NCI-H146 treated with DMSO at 0.1 percent for 48 hours (cell line): ENCODE measurements around the gene CD59.
"Not testable (repeated sequence)": the region's sequence is repeated elsewhere in the genome, so short reads cannot be mapped to it uniquely, and the experiment has no call there.

Source experiments
- DNase-seq: peaks from one replicate; lab custom pipeline; 2025; ENCODE audit not compliant: unreplicated experiment; lab: John Stamatoyannopoulos, UW

Gene CD59

GRCh38 chr11:33716243-33716642 is 20.0 kb downstream of the CD59 start:
- DNase-seq: no peak

- no peak for DNase-seq
Measured at GRCh38 chr11:33713856-33714398, 22.3 kb downstream of the CD59 start.

DNA sequence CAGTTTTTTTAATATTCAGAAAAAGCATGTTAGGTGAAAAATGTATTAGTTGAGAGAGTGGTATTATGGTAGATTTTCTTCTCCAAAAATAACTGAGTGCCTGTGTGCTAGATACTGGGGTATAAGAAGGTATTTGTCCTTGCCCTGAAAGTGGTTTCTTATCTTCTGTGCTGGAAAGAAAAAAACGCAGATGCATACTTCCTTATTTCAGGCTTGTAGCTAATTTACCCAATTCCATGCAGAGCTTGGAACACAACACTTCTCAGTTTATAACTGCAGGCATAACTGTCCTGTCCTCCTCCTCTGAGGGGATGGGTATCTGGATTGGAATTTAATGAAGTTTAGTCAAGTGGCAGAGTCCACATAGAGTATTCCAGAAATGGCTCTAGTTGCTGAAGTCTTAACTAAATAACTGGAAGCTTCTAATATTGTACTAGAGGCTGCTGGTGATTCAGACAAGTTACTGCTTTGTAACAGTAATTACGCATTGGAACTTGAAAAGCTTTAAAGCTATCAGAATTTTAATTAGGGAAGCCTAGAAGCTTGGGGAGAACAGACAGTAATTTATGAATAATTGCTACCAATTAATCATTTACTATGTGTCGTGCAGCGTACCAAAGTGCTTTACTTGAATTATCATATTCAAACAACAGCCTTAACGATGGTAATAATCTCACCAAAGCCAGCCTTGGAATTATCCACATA is 22.9 kb downstream of the CD59 start:
- no peak for DNase-seq

- DNase-seq: no peak
Measured at GRCh38 chr11:33712436-33712835, 23.8 kb downstream of the CD59 start.

GRCh38 chr11:33709466-33709865 is 26.8 kb downstream of the CD59 start:
- DNase-seq: no peak

DNA sequence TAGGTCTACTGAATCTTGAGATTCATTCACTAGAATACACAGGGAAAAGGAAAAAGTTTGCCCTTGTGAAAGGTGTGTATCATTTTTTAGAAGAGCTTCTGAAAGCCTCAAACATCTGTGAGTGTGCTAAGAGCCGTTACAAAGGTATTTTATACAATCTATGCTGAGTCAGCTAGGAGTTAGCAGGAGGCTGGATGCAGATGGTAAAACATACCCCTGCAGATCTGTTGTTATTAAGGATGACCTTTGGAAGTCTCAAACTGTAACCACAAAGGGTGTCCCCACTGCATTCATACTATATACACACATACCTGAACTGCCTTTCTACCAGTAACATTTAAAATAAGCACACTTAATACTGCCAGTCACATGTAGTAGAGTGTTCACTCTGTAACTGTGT is 27.2 kb downstream of the CD59 start:
- no peak for DNase-seq

- not testable (repeated sequence) for DNase-seq
Measured at GRCh38 chr11:33707831-33708230, 28.4 kb downstream of the CD59 start.

DNA sequence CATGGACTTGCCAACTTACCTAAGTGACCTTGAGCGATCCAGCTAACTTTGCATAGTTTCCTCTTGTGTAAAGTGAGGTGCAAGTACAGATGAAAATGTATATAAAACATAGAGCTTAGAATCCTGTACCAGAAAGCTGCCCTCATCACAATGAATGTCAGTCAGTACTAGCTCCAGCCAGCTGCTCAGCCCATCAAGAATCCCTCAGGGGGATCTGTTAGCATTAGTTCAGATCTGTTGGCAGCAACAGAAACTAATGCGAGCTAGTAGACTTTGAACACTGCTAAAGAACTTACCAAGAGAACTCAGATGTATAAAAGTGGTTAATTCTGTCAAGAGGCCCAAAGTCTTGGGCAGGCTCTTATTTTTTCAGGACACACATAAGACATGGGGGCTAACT is 29.3 kb downstream of the CD59 start:
- DNase-seq: no peak

DNA sequence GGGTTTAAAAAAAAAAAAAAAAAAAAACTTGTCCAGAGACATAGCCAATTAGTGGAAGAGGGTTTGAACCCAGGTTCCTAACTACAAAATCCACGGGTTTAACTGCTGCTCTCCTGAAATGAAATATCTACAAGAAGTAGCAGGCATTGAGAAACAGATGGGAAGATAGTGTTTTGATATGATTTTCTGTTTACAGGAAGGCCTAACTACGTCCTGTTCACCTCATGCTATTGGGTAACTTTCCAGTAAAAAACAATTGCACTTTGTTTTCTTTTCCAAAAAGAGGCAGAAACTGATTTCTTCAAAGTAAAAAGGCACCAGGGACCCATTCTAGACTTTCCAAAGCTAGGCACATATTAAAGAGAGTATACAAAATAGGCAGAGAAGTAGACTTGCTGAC is 29.7 kb downstream of the CD59 start:
- DNase-seq: no peak

DNA sequence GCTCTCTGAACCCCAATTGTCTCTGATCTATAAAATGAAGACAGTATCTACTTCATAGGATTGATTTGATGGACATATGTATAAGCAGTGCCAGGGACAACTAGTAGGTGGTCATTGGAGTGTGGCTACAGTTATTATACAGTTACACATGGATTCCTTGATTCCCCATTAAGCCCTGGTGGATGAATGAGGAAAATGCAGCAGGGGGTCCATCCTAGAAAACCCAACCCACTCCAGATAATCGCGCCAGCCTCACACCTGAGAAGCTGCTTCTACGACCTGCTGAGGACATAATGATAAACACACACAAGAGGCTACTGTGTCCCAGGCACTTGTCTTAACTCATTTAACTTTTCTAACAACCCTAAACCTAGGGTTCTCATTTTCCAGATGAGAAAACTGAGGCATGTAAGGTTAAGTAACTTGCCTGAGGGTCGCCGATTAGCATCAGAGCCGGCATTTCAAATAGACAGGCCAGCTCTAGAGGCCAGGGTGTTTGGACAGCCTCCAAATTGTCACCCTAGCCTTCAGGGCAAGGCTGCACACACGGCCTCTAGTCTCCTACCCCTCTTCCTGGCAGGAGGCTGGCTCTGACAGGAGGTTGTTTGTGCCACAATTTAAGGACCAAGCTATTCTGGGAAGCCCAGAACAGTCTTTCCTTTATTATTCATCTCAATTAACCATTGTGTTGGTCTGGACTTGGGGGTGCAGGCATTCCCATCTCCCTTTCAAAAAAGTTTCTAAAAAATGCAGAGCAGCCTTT is 31.8 kb downstream of the CD59 start:
- DNase-seq: no peak

DNA sequence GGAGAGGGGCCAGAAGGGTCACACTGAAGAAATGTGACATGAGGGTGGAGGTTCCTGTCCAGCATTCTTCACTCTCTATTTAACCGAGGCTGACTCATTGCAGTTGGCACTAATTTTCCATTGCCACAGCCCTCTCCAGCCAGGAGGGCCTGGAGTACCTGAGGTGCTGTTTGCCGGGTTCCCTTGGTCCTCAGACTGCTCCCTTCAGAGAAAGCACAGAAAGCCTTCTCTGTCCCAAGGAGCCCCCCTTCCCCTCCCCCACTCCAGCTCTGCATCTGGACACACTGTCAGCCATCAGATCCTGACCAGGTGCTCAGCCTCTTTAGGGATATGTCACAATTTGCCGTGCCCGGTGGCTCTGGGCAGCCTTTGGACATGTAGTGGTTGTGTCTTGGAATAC is 32.4 kb downstream of the CD59 start:
- no peak for DNase-seq

- DNase-seq: no peak
Measured at GRCh38 chr11:33703234-33703633, 33.0 kb downstream of the CD59 start.

GRCh38 chr11:33701302-33702230 is 34.7 kb downstream of the CD59 start:
- DNase-seq: no peak

GRCh38 chr11:33700502-33701271 is 35.5 kb downstream of the CD59 start, which contains the start of gene C11orf91:
C11orf91 (minus strand) TSS chr11:33700826; CDS start chr11:33700740, 86 bp downstream.
- peak; percentile 88 for DNase-seq

- no peak for DNase-seq
Measured at GRCh38 chr11:33700063-33700501, 36.1 kb downstream of the CD59 start.

DNA sequence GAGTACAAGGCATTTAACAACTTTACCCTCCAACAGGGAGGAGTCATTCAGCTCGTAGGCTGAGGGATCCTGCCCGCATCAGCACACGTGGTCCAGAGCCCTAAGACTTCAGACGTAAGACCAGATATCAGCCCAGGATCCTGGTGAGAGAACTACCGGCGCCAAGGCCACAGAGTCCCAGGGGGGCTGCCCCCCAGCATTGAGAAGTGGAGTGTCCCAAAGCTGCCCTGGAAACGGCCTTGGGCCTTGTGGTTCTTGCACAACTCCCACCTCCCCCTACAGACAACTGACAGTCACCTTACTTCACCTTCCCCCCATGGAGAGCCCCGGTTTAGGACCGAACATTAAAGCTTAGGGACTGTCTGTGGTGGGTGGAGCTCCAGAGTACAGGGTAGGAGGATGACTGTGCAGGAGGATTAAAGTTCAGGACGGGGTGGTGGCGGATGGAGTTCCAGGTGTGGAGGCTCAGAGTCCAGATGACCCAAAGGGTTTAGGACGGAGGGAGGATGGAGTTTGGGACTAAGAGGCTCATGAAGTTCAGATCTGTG is 36.6 kb downstream of the CD59 start:
- DNase-seq: no peak

GRCh38 chr11:33698921-33699320 is 37.3 kb downstream of the CD59 start:
- DNase-seq: no peak

DNA sequence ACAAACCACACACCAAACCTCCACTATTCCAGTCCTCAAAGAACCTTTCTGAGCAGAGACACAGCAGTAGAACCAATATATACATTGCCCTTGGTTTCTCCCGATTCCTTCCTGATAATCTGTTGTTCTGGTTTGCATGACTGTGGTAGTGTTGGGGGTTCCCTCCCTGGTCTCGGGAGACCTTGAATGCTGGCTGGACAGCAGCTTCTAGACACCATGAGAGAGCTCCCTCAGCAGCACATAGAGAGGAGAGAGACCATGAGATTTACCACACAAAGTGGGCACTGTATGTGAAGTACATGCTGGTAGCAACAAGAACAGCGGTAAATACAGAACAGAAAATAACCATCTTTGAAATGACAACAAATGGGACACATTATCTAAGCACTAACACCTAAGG is 38.2 kb downstream of the CD59 start:
- no peak for DNase-seq

GRCh38 chr11:33696931-33697638 is 39.1 kb downstream of the CD59 start:
- DNase-seq: no peak
